Thymus (tissue), 11 donors: ENCODE results near the gene CRYGA. TPM values are rescaled to one million over a fixed set of nuclear protein-coding genes. Genes with fewer than 3 reads are reported as not detected.

ENCODE experiments used
- DNase-seq, 9 donors: peaks; one replicate each; pipeline ENCODE4 v3.0.0-alpha.2; 2013; ENCODE audit warnings: low spot score in 9 of 9, low read depth in 6 of 9, missing footprints in 1 of 9
- H3K27ac ChIP-seq, 2 donors: one replicate each; pipeline ENCODE4 v1.5.1; 2013; ENCODE audit warnings: control low read depth in 1 of 2, low read depth in 1 of 2, low read length in 1 of 2, mild to moderate bottlenecking in 1 of 2, moderate library complexity in 1 of 2
- H3K27me3 ChIP-seq, 2 donors: one replicate each; pipeline ENCODE4 v1.5.1; 2013; ENCODE audit warnings: low read length in 1 of 2; ENCODE audit not compliant: control insufficient read depth in 2 of 2, insufficient read depth in 1 of 2
- H3K36me3 ChIP-seq, 2 donors: one replicate each; pipeline ENCODE4 v1.5.1; 2013; ENCODE audit warnings: low read length in 1 of 2, mild to moderate bottlenecking in 1 of 2, moderate library complexity in 1 of 2; ENCODE audit not compliant: control insufficient read depth in 2 of 2, insufficient read depth in 2 of 2
- H3K4me1 ChIP-seq, 2 donors: one replicate each; pipeline ENCODE4 v1.5.1; 2013; ENCODE audit warnings: low read length in 2 of 2; ENCODE audit not compliant: control insufficient read depth in 2 of 2, insufficient read depth in 2 of 2
- H3K4me3 ChIP-seq, 2 donors: one replicate each; pipeline ENCODE4 v1.5.1; 2013; ENCODE audit warnings: low read length in 2 of 2, control low read depth in 1 of 2, mild to moderate bottlenecking in 1 of 2
- H3K9me3 ChIP-seq, 2 donors: one replicate each; pipeline ENCODE4 v1.5.1; 2013; ENCODE audit warnings: low read length in 1 of 2, mild to moderate bottlenecking in 1 of 2; ENCODE audit not compliant: control insufficient read depth in 2 of 2, insufficient read depth in 1 of 2
- WGBS: extraction: QIAGEN DNeasy Blood & Tissue Kit; methylation state at CpG from one replicate; pipeline ENCODE4 v1.1.7; 2013; 5-methylcytosine and 5-hydroxymethylcytosine counted together
- polyA plus RNA-seq: library from polyadenylated mRNA; stranded (reverse); fragments of 200-250 nt; gene quantifications from one replicate; pipeline ENCODE4 v1.2.3, GENCODE V29; 2013
- total RNA-seq: library from RNA; stranded (reverse); fragments of 120-200 nt; gene quantifications from one replicate; pipeline ENCODE4 v1.2.4, GENCODE V29; 2013
- donor health status: healthy.

The CRYGA gene
- total and polyA plus RNA-seq, 2 donors, result 0.09 to 0.11 TPM

- no peak overlapping the region for H3K27ac ChIP-seq
- no peaks in the 10 kb centered on the region for H3K36me3 ChIP-seq
- WGBS, result 97% methylated on average over 9 of the region's 9 CpGs
- no peaks in the 10 kb centered on the region for H3K9me3 ChIP-seq
- DNase-seq, result no peak
- no peaks in the 10 kb centered on the region for H3K27me3 ChIP-seq
- no peak overlapping the region for H3K4me3 ChIP-seq
- peaks cover 0 to 4% of the 10 kb centered on the region in 2 donors for H3K4me1 ChIP-seq
Observed at GRCh38 chr2:208174144-208174543, 10.8 kb upstream of the CRYGA start.

DNA sequence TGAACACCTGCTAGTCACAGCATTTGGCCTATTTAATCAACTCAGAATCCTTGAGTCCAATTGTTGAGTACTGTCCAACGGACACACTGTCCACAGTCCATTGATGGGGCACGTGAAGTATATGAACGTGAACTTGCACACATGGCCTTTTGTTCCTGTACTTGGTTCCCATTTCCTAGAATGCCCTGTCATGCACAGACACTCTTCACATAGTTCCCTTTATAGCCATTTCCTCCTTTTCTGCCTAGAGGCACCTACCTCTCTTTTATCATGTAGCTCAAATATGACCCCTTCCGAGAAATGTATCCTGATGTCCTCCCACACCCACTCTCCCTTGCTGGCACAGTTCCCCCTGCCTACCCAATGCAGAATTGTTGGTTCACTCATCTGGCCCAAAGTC, 8.7 kb upstream of the CRYGA start:
- H3K4me3 ChIP-seq, result no peak overlapping the region
- H3K27me3 ChIP-seq, result no peaks in the 10 kb centered on the region
- WGBS, result 29% methylated on average over 4 of the region's 4 CpGs
- H3K9me3 ChIP-seq, result no peaks in the 10 kb centered on the region
- no peaks in the 10 kb centered on the region for H3K36me3 ChIP-seq
- H3K27ac ChIP-seq, result peak overlapping the region in 1 of 2 donors; percentile 18
- H3K4me1 ChIP-seq, result peaks cover 0 to 4% of the 10 kb centered on the region in 2 donors
- DNase-seq, result no peak

DNA sequence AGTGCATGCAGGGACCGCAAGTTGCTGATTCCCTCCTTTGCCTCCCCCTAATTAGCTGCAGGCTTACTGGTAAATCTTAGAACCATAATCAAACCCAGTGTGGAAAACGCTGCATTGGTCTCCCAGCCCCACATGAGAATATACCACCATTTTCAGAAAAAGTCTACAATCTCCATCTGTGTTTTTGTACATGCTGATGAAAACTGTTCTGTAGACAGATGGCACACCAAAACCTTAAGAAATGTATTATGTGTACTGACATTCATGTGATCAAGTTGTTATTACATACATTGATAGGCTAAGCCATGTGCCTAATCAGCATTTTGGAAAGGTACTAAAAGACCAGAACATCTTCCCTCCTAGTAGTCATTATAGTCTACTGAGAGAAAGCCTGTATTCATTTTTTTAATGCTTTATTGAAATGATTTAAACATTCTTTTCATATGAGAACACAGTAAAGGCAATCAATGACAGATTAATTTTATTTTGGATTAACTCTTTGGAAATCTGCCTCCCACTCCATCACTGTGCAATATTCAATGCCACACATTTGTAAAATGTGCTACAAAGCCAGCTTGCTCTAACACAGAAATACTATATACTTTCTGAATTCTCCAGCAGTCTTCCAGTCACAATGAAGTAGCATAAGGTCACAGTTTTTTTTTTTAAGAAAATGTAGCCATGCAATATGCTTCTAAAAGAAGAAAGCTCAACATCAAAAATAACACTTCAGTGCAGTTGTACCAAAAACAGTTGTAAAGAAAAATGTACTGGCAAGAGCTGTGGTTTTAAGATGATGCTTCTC, 1.8 kb upstream of the CRYGA start:
- Histone ChIP-seq H3K4me1 (no peaks in the 10 kb centered on the region), H3K27me3 (no peaks in the 10 kb centered on the region), H3K9me3 (no peaks in the 10 kb centered on the region), H3K4me3 (no peak overlapping the region), H3K27ac (no peak overlapping the region), H3K36me3 (no peaks in the 10 kb centered on the region)
- 95% methylated on average over 2 of the region's 2 CpGs for WGBS
- no peak for DNase-seq

DNA sequence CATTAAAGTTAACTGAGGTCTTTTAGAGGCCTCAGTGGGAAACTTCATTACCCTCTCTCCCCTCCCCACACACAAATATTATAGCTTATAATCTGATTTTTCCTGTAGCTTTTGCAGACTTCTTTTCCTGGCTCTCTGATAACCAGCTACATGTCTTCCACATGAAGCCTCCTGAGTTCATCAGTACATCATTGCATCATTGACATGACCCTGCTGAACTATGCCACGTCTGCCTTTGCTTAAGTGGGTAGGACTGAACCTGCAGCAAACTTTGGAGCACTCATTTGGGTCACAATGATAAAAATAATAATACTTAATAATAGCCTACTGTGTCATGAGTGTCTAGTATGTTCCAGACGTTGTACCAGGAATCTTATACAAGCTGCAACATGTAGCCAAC, 7.0 kb downstream of the CRYGA start:
- no peaks in the 10 kb centered on the region for H3K9me3 ChIP-seq
- H3K4me1 ChIP-seq, result no peaks in the 10 kb centered on the region
- 93% methylated on average over 2 of the region's 2 CpGs for WGBS
- H3K4me3 ChIP-seq, result no peak overlapping the region
- no peaks in the 10 kb centered on the region for H3K36me3 ChIP-seq
- H3K27me3 ChIP-seq, result no peaks in the 10 kb centered on the region
- no peak for DNase-seq
- H3K27ac ChIP-seq, result no peak overlapping the region

GRCh38 chr2:208153156-208153555, 10.2 kb downstream of the CRYGA start:
- Histone ChIP-seq H3K4me3 (no peak overlapping the region), H3K27me3 (no peaks in the 10 kb centered on the region), H3K4me1 (no peaks in the 10 kb centered on the region), H3K27ac (no peak overlapping the region), H3K9me3 (no peaks in the 10 kb centered on the region), H3K36me3 (no peaks in the 10 kb centered on the region)
- DNase-seq, result no peak

- DNase-seq, result no peak
- Histone ChIP-seq H3K36me3 (no peaks in the 10 kb centered on the region), H3K4me3 (no peak overlapping the region), H3K9me3 (no peaks in the 10 kb centered on the region), H3K27me3 (no peaks in the 10 kb centered on the region), H3K27ac (no peak overlapping the region), H3K4me1 (no peaks in the 10 kb centered on the region)
- 98% methylated on average over 1 of the region's 1 CpG for WGBS
Observed at GRCh38 chr2:208150956-208151355, 12.4 kb downstream of the CRYGA start.

DNA sequence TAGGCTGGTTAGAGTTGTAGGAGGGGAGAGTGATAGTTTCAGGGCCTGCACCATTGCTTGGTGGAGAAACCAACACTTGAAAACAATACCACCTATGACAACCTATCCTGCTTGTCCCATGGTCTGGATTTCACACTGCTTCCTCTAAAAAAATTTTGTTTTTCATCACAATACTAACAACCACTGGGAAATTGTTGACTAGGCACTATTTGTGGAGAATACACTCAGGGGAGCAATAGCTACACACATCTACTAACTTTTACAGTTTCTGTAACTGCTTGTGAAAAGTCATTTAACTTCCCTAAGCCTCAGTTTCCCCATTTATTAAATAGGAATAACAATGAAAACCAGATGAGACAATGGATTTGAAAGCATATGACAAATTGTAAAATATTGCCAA, 13.3 kb downstream of the CRYGA start:
- Histone ChIP-seq H3K4me3 (no peak overlapping the region), H3K27me3 (no peaks in the 10 kb centered on the region), H3K27ac (no peak overlapping the region), H3K4me1 (no peaks in the 10 kb centered on the region), H3K36me3 (no peaks in the 10 kb centered on the region), H3K9me3 (no peaks in the 10 kb centered on the region)
- DNase-seq, result no peak

DNA sequence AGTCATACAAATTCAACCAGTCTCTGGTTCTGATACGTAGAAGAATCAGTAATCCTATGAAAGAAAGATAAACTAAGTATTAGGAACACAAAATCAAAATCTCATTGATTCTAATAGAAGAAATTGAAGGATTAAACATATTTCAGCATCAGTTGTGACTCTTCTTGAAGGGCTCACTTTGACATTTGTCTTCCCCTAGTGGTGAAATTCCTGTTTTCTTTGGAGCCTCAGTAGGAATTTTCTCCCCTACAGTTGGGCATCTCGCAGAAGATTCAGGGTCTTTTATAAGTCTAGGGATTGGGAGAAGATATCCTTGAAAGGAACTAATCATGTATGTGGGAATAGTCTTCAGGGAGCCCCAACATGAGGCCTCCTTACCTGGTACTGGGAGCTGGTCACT, 14.6 kb downstream of the CRYGA start:
- Histone ChIP-seq H3K4me1 (no peaks in the 10 kb centered on the region), H3K9me3 (no peaks in the 10 kb centered on the region), H3K27ac (no peak overlapping the region), H3K27me3 (no peaks in the 10 kb centered on the region), H3K4me3 (no peak overlapping the region), H3K36me3 (no peaks in the 10 kb centered on the region)
- WGBS, result 93% methylated on average over 2 of the region's 2 CpGs
- no peak for DNase-seq

DNA sequence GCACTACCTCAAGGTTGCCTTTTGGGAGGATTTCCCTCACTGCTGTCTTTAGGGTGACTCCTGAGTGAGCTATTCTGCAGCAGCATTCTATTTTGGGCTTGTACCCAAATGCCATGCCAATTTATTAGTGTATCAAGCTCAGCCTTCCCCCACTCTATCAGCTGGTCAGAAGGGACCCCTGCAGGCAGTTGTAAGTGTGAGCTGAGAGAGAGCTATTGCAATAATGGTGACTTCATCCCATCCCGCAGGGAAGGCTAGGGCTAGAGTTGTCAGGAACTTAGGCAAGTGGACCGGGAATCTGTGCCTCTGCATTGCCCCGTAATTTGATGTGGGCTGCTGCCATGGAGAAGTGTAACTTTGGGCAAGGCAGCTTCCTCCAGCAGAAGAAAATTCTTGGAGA, 15.6 kb downstream of the CRYGA start:
- WGBS, result 97% methylated on average over 3 of the region's 3 CpGs
- no peak for DNase-seq
- Histone ChIP-seq H3K4me1 (no peaks in the 10 kb centered on the region), H3K27me3 (no peaks in the 10 kb centered on the region), H3K36me3 (no peaks in the 10 kb centered on the region), H3K9me3 (no peaks in the 10 kb centered on the region), H3K4me3 (no peak overlapping the region), H3K27ac (no peak overlapping the region)
